Naive thymus-derived CD4-positive, alpha-beta T cell (primary cell): Measurements from ENCODE around the gene KDM7A. TPM values are rescaled to one million over a fixed set of nuclear protein-coding genes. Genes with fewer than 3 reads are reported as not detected.

Experiments used
- ATAC-seq: fragments of 150-1000 bp; cut with Tn5 transposase; 2 replicates; pipeline ENCODE4 v1.10.0; 2021; ENCODE audit warnings: mild to moderate bottlenecking, moderate library complexity
- CTCF ChIA-PET: fragments of 350-600 bp; sonication (Branson Sonifier 250); formaldehyde crosslinking; loops from one replicate; lab custom pipeline; 2021; ENCODE audit warnings: antibody characterized with exemption; lab: Charles Lee
- POLR2A ChIA-PET: fragments of 350-600 bp; sonication (Branson Sonifier 250); formaldehyde crosslinking; loops from one replicate; lab custom pipeline; 2021; ENCODE audit warnings: antibody characterized with exemption, inconsistent platforms; lab: Charles Lee
- DNase-seq, 9 donors: peaks; one replicate each; pipeline versions ENCODE4 v3.0.0 to v3.0.0-alpha.2; 2020 to 2022; ENCODE audit warnings: mixed read lengths in 1 of 9
- H3K27ac ChIP-seq: one replicate; pipeline ENCODE4 v1.7.0; 2013; ENCODE audit warnings: mild to moderate bottlenecking, low read depth, low read length, moderate library complexity
- H3K27me3 ChIP-seq, 2 donors: one replicate each; pipeline ENCODE4 v1.7.0; 2013; ENCODE audit warnings: low read length in 2 of 2, mild to moderate bottlenecking in 2 of 2, moderate library complexity in 2 of 2; ENCODE audit not compliant: control insufficient read depth in 2 of 2, insufficient read depth in 2 of 2
- H3K36me3 ChIP-seq, 3 experiments: 1 replicate in 2 of 3; 2 replicates in 1 of 3; pipeline ENCODE4 v1.7.0; 2013; ENCODE audit warnings: low read length in 3 of 3, mild to moderate bottlenecking in 3 of 3, moderate library complexity in 1 of 3; ENCODE audit not compliant: insufficient read depth in 3 of 3, control insufficient read depth in 2 of 3
- H3K4me1 ChIP-seq, 2 donors: one replicate each; pipeline ENCODE4 v1.7.0; 2013; ENCODE audit warnings: low read length in 2 of 2, mild to moderate bottlenecking in 2 of 2, moderate library complexity in 1 of 2; ENCODE audit not compliant: control insufficient read depth in 2 of 2, insufficient read depth in 2 of 2
- H3K4me3 ChIP-seq: 2 replicates; pipeline ENCODE4 v1.7.0; 2013; ENCODE audit warnings: mild to moderate bottlenecking, low read length
- H3K9me3 ChIP-seq, 3 experiments: 1 replicate in 2 of 3; 2 replicates in 1 of 3; pipeline ENCODE4 v1.7.0; 2013; ENCODE audit warnings: low read length in 3 of 3; ENCODE audit not compliant: control insufficient read depth in 2 of 3
- H3K27ac Mint-ChIP-seq, 9 donors: one replicate each; pipeline ENCODE4 v1.8.0; 2020 to 2022; ENCODE audit warnings: mixed read lengths in 9 of 9, mild to moderate bottlenecking in 8 of 9, moderate library complexity in 5 of 9, inconsistent platforms in 2 of 9
- H3K27me3 Mint-ChIP-seq, 5 donors: one replicate each; pipeline ENCODE4 v1.8.0; 2021 to 2022; ENCODE audit warnings: mixed read lengths in 5 of 5, mild to moderate bottlenecking in 1 of 5
- H3K36me3 Mint-ChIP-seq, 5 donors: one replicate each; pipeline ENCODE4 v1.8.0; 2020 to 2022; ENCODE audit warnings: mixed read lengths in 5 of 5, mild to moderate bottlenecking in 3 of 5, inconsistent platforms in 1 of 5
- H3K4me1 Mint-ChIP-seq, 7 donors: one replicate each; pipeline ENCODE4 v1.8.0; 2020 to 2022; ENCODE audit warnings: mixed read lengths in 7 of 7, mild to moderate bottlenecking in 3 of 7, inconsistent platforms in 1 of 7
- H3K4me3 Mint-ChIP-seq, 10 donors: one replicate each; pipeline ENCODE4 v1.8.0; 2020 to 2022; ENCODE audit warnings: mild to moderate bottlenecking in 10 of 10, mixed read lengths in 10 of 10, moderate library complexity in 6 of 10, inconsistent platforms in 2 of 10
- H3K9me3 Mint-ChIP-seq, 11 donors: one replicate each; pipeline ENCODE4 v1.8.0; 2020 to 2022; ENCODE audit warnings: mixed read lengths in 11 of 11, mild to moderate bottlenecking in 4 of 11, inconsistent platforms in 1 of 11, moderate library complexity in 1 of 11
- intact Hi-C, 2 donors: fragments of 100-400 bp; cut with micrococcal nuclease; formaldehyde crosslinking; loops; one replicate each; pipeline ENCODE4 v1.15.1; 2023
- polyA plus RNA-seq, 2 donors: library from polyadenylated mRNA; unstranded; fragments of 300-500 nt; fragmentation: Illumina TruSeq; gene quantifications; one replicate each; pipeline ENCODE4 v1.2.3, GENCODE V29; 2021
- total RNA-seq, 6 experiments: library from RNA in 5 of 6; stranded (reverse) in 5 of 6; gene quantifications; 1 replicate in 5 of 6; 2 replicates in 1 of 6; pipeline ENCODE4 v1.2.3 and lab custom pipeline; 2021 to 2026

The KDM7A gene
- total and polyA plus RNA-seq, 7 experiments from 2014 or later, result 5.4 to 62.5 (median 40.5) TPM

GRCh38 chr7:140074780-140075179 is 102.0 kb downstream of the KDM7A start:
- peaks cover 0 to 4% (median 0%) of the 10 kb centered on the region in 5 donors for H3K36me3 Mint-ChIP-seq
- no peaks in the 10 kb centered on the region for H3K4me1 ChIP-seq
- intact Hi-C loops, result no loop called here
- DNase-seq (no peak), ATAC-seq (no peak)
- no peaks in the 10 kb centered on the region for H3K9me3 ChIP-seq
- H3K36me3 ChIP-seq, result no peaks in the 10 kb centered on the region
- POLR2A ChIA-PET, result interaction anchor here (0.6 to 0.8 kb wide), 2 partner anchors 8 to 9 kb away, joined by 3 to 4 read pairs; no protein-coding TSS in a partner anchor
- H3K4me1 Mint-ChIP-seq, result peaks cover under 1 to 16% (median 5%) of the 10 kb centered on the region in 7 donors
- no peak overlapping the region for H3K4me3 Mint-ChIP-seq
- no peak overlapping the region for H3K27ac ChIP-seq
- no peaks in the 10 kb centered on the region for H3K27me3 ChIP-seq
- peaks cover 0 to 17% (median 0%) of the 10 kb centered on the region in 5 donors for H3K27me3 Mint-ChIP-seq
- CTCF ChIA-PET, result no interaction called here
- peaks cover 0 to 5% (median 0%) of the 10 kb centered on the region in 11 donors for H3K9me3 Mint-ChIP-seq
- H3K4me3 ChIP-seq, result no peak overlapping the region
- no peak overlapping the region for H3K27ac Mint-ChIP-seq

DNA sequence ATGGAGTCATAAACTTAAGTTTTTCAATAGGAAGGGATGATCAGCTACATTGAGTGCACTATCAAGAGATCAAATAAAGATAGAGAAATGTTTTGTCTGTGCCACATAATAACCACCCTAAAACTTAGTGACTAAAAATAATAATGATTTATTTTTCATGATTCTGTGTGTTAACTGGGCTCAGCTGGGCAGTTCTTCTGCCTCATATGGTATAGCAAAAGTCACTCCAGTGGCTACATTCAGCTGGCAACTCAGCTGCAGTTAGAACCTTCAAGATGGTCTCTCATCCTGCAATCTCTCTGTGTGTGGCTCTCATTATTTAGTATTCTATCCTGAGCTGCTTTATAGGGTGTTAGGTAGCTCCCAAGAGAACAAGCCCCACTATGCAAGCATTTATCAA is 106.2 kb downstream of the KDM7A start:
- H3K36me3 Mint-ChIP-seq, result peaks cover 10 to 27% (median 11%) of the 10 kb centered on the region in 5 donors
- POLR2A ChIA-PET, result interaction anchor here (0.7 kb wide), 1 partner anchor 8 kb away, joined by 3 read pairs; the partner anchor contains the start of gene PARP12
- CTCF ChIA-PET, result no interaction called here
- Histone ChIP-seq H3K4me3 (no peak overlapping the region), H3K27me3 (no peaks in the 10 kb centered on the region), H3K36me3 (no peaks in the 10 kb centered on the region), H3K4me1 (no peaks in the 10 kb centered on the region), H3K27ac (no peak overlapping the region), H3K9me3 (peaks cover 0 to 7% (median 0%) of the 10 kb centered on the region in 3 experiments)
- H3K4me3 Mint-ChIP-seq, result no peak overlapping the region
- ATAC-seq (no peak), DNase-seq (no peak)
- intact Hi-C loops, result no loop called here
- peaks cover 7 to 20% (median 11%) of the 10 kb centered on the region in 7 donors for H3K4me1 Mint-ChIP-seq
- H3K9me3 Mint-ChIP-seq, result peaks cover 9 to 32% (median 18%) of the 10 kb centered on the region in 11 donors
- peaks cover 0 to 23% (median 0%) of the 10 kb centered on the region in 5 donors for H3K27me3 Mint-ChIP-seq
- no peak overlapping the region for H3K27ac Mint-ChIP-seq

- H3K27me3 Mint-ChIP-seq, result peaks cover 0 to 23% (median 0%) of the 10 kb centered on the region in 5 donors
- no peak for ATAC-seq
- Histone ChIP-seq H3K27me3 (no peaks in the 10 kb centered on the region), H3K9me3 (peaks cover 0 to 7% (median 0%) of the 10 kb centered on the region in 3 experiments), H3K4me3 (no peak overlapping the region), H3K27ac (no peak overlapping the region), H3K4me1 (no peaks in the 10 kb centered on the region), H3K36me3 (no peaks in the 10 kb centered on the region)
- peaks cover 7 to 20% (median 11%) of the 10 kb centered on the region in 7 donors for H3K4me1 Mint-ChIP-seq
- peak overlapping the region in 5 of 9 donors; percentile 15 to 54 (median 39) for H3K27ac Mint-ChIP-seq
- peak in 3 of 9 donors; percentile 27 to 34 (median 28) for DNase-seq
- ChIA-PET CTCF (no interaction called here), POLR2A (no interaction called here)
- H3K9me3 Mint-ChIP-seq, result peaks cover 9 to 33% (median 18%) of the 10 kb centered on the region in 11 donors
- H3K36me3 Mint-ChIP-seq, result peaks cover 10 to 27% (median 11%) of the 10 kb centered on the region in 5 donors
- peak overlapping the region in 4 of 10 donors; percentile 2 to 36 (median 4) for H3K4me3 Mint-ChIP-seq
- intact Hi-C loops, result loop anchor here (10.0 kb wide), 3 partner anchors 235 to 1485 kb away; partner anchors contain the start of genes ADCK2 (in 1 of the 2) and AGK (in 1 of the 2)
Measured at GRCh38 chr7:140069298-140069949, 107.4 kb downstream of the KDM7A start.

- H3K27ac ChIP-seq, result no peak overlapping the region
- ChIA-PET POLR2A (interaction anchor here (0.6 kb wide), 1 partner anchor 92 kb away, joined by 3 read pairs; no protein-coding TSS in a partner anchor), CTCF (no interaction called here)
- no peak overlapping the region for H3K4me3 Mint-ChIP-seq
- no peak for DNase-seq
- H3K4me3 ChIP-seq, result no peak overlapping the region
- peaks cover 0 to 2% (median 0%) of the 10 kb centered on the region in 3 experiments for H3K36me3 ChIP-seq
- ATAC-seq, result no peak
- H3K9me3 ChIP-seq, result peaks cover 0 to 7% (median 0%) of the 10 kb centered on the region in 3 experiments
- intact Hi-C loops, result loop anchor here (10.0 kb wide), 3 partner anchors 237 to 1487 kb away; partner anchors contain the start of genes ADCK2 (in 1 of the 2) and AGK (in 1 of the 2)
- H3K27ac Mint-ChIP-seq, result no peak overlapping the region
- H3K4me1 ChIP-seq, result peaks cover 6% of the 10 kb centered on the region in 2 donors
- peaks cover 12 to 26% (median 20%) of the 10 kb centered on the region in 7 donors for H3K4me1 Mint-ChIP-seq
- no peaks in the 10 kb centered on the region for H3K27me3 ChIP-seq
- H3K27me3 Mint-ChIP-seq, result peaks cover 0 to 16% (median 0%) of the 10 kb centered on the region in 5 donors
- peaks cover 9 to 33% (median 18%) of the 10 kb centered on the region in 11 donors for H3K9me3 Mint-ChIP-seq
- H3K36me3 Mint-ChIP-seq, result peaks cover 10 to 27% (median 11%) of the 10 kb centered on the region in 5 donors
Measured at GRCh38 chr7:140068033-140068432, 108.8 kb downstream of the KDM7A start.

DNA sequence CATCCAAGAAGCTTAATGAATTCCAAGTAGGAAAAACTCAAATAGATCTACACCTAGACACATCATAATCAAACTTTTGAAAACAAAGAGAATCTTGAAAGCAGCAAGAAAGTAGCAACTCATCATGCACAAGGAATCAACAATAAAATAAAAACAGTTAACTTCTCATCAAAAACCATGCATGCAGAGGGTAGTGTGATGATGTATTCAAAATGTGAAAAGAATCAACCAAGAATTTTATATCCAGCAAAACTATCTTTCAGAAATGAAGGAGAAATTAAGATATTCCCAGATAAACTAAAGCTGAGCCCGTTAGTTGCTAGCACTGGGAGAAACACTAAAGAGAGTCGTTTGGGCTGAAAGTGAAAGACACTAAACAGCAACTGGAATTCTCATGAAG is 109.7 kb downstream of the KDM7A start:
- intact Hi-C loops, result loop anchor here (10.0 kb wide), 3 partner anchors 238 to 1488 kb away; partner anchors contain the start of genes ADCK2 (in 1 of the 2) and AGK (in 1 of the 2)
- no peak overlapping the region for H3K27ac Mint-ChIP-seq
- POLR2A ChIA-PET, result no interaction called here
- no peaks in the 10 kb centered on the region for H3K27me3 ChIP-seq
- peaks cover 0 to 12% (median 0%) of the 10 kb centered on the region in 5 donors for H3K27me3 Mint-ChIP-seq
- no peak overlapping the region for H3K4me3 Mint-ChIP-seq
- no peak overlapping the region for H3K27ac ChIP-seq
- H3K4me1 Mint-ChIP-seq, result peaks cover 12 to 28% (median 20%) of the 10 kb centered on the region in 7 donors
- CTCF ChIA-PET, result no interaction called here
- DNase-seq, result no peak
- H3K36me3 ChIP-seq, result peaks cover 0 to 4% (median 0%) of the 10 kb centered on the region in 3 experiments
- no peak for ATAC-seq
- H3K4me3 ChIP-seq, result no peak overlapping the region
- H3K36me3 Mint-ChIP-seq, result peaks cover 10 to 28% (median 11%) of the 10 kb centered on the region in 5 donors
- peaks cover 0 to 7% (median 0%) of the 10 kb centered on the region in 3 experiments for H3K9me3 ChIP-seq
- peaks cover 6% of the 10 kb centered on the region in 2 donors for H3K4me1 ChIP-seq
- H3K9me3 Mint-ChIP-seq, result peaks cover 9 to 33% (median 18%) of the 10 kb centered on the region in 11 donors

GRCh38 chr7:140062528-140063299 is 114.1 kb downstream of the KDM7A start, which contains the start of gene PARP12:
PARP12 (minus strand) TSS chr7:140062951; CDS start chr7:140062847, 104 bp downstream.
- Mint-ChIP-seq H3K36me3 (peaks cover 10 to 40% (median 11%) of the 10 kb centered on the region in 5 donors), H3K27me3 (peaks cover 0 to 7% (median 0%) of the 10 kb centered on the region in 5 donors), H3K9me3 (peaks cover 8 to 22% (median 18%) of the 10 kb centered on the region in 11 donors), H3K4me3 (peak within 1 kb of the TSS; percentile 79 to 94 (median 90)), H3K27ac (peak within 1 kb of the TSS; percentile 83 to 95 (median 92)), H3K4me1 (peaks cover 34 to 55% (median 48%) of the 10 kb centered on the region in 7 donors)
- Histone ChIP-seq H3K9me3 (peaks cover 0 to 7% (median 0%) of the 10 kb centered on the region in 3 experiments), H3K27ac (peak within 1 kb of the TSS; percentile 81), H3K4me1 (peaks cover 32 to 38% of the 10 kb centered on the region in 2 donors), H3K4me3 (peak within 1 kb of the TSS; percentile 79), H3K36me3 (peaks cover 0 to 4% (median 0%) of the 10 kb centered on the region in 3 experiments), H3K27me3 (no peaks in the 10 kb centered on the region)
- CTCF ChIA-PET, result no interaction called here
- intact Hi-C loops, result loop anchor here (1.0 to 10.0 kb wide), 24 partner anchors 8 to 1600 kb away; partner anchors contain the start of genes FMC1 (in 2 of the 2), ADCK2 (in 1 of the 2), AGK (in 1 of the 2) and LUC7L2 (in 1 of the 2)
- ATAC-seq (peak; percentile 91), DNase-seq (peak; percentile 77 to 86 (median 83))
- POLR2A ChIA-PET, result interaction anchor here (0.6 to 1.8 kb wide), 9 partner anchors 8 to 430 kb away, joined by 3 to 9 read pairs (median 4); partner anchors contain the start of gene KDM7A
